Measurements from ENCODE around the gene LRCOL1. TPM values are rescaled to one million over a fixed set of nuclear protein-coding genes. Genes with fewer than 3 reads are reported as not detected.

Gene LRCOL1
- total and polyA plus RNA-seq, 9 donors, result 0.11 to 0.71 (median 0.63) TPM; not detected in 5

DNA sequence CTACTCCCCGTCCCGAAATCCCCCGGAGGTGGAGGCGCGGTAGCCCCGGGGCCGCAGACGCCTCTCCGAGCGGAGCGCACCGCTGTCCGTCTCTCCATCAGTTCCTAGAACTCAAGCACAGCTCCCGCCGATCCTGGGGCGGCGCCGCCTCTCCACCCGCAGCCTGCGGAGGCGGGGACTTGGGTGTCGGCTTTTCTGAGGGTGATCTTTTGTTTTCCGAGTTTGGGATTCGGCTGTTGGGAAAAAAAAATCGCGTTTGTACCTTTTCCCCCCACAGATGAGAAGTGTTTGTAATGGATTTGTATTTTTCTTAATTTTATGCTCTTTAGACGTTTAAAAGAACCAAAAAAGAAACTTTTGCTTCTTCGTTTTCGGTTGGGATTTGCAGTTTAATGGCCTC lies 26.6 kb downstream of the LRCOL1 start:
- Histone ChIP-seq H3K36me3 (no peaks in the 10 kb centered on the region), H3K27me3 (no peaks in the 10 kb centered on the region), H3K27ac (no peak overlapping the region), H3K4me1 (ENCODE audit: insufficient read depth) (no peaks in the 10 kb centered on the region), H3K4me3 (no peak overlapping the region), H3K9me3 (no peaks in the 10 kb centered on the region)
- no peak for DNase-seq
- intact Hi-C loops (cut with DNase I), result no loop called here
- TF ChIP-seq, protein P1, sequence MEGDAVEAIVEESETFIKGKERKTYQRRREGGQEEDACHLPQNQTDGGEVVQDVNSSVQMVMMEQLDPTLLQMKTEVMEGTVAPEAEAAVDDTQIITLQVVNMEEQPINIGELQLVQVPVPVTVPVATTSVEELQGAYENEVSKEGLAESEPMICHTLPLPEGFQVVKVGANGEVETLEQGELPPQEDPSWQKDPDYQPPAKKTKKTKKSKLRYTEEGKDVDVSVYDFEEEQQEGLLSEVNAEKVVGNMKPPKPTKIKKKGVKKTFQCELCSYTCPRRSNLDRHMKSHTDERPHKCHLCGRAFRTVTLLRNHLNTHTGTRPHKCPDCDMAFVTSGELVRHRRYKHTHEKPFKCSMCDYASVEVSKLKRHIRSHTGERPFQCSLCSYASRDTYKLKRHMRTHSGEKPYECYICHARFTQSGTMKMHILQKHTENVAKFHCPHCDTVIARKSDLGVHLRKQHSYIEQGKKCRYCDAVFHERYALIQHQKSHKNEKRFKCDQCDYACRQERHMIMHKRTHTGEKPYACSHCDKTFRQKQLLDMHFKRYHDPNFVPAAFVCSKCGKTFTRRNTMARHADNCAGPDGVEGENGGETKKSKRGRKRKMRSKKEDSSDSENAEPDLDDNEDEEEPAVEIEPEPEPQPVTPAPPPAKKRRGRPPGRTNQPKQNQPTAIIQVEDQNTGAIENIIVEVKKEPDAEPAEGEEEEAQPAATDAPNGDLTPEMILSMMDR (IDR thresholded peaks at IDR 0.05), result no peak
- no peak for TF ChIP-seq EP300 (IDR thresholded peaks at IDR 0.05)
- no peak for TF ChIP-seq POLR2A (IDR thresholded peaks at IDR 0.05)
- 79 to 88% (median 85%) methylated on average over 29 of the region's 29 CpGs for WGBS, 3 donors

DNA sequence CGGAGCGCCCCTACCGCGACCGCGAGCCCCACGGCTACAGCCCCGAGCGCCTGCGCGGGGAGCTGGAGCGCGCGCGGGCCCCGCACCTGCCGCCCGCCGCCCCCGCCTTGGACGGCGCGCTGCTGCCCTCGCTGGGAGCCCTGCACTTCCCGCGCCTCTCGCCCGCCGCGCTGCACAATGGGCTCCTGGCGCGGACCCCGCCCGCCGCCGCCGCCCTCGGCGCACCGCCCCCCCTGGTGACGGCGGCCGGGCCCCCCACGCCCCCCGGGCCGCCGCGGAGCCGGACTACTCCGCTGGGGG lies 27.0 kb downstream of the LRCOL1 start:
- intact Hi-C loops (cut with DNase I), result no loop called here
- no peak overlapping the region for H3K4me3 ChIP-seq
- WGBS, 3 donors, result 69 to 76% (median 72%) methylated on average over 29 to 50 of the region's 50 CpGs
- H3K27ac ChIP-seq, result peak overlapping the region in 1 of 2 donors; percentile 75
- TF ChIP-seq, protein P1 (IDR thresholded peaks at IDR 0.05), result no peak
- TF ChIP-seq EP300 (IDR thresholded peaks at IDR 0.05) (no peak), POLR2A (IDR thresholded peaks at IDR 0.05) (no peak)
- no peaks in the 10 kb centered on the region for H3K9me3 ChIP-seq
- DNase-seq, result no peak
- H3K4me1 ChIP-seq (ENCODE audit: insufficient read depth), result no peaks in the 10 kb centered on the region
- H3K27me3 ChIP-seq, result no peaks in the 10 kb centered on the region
- H3K36me3 ChIP-seq, result no peaks in the 10 kb centered on the region

DNA sequence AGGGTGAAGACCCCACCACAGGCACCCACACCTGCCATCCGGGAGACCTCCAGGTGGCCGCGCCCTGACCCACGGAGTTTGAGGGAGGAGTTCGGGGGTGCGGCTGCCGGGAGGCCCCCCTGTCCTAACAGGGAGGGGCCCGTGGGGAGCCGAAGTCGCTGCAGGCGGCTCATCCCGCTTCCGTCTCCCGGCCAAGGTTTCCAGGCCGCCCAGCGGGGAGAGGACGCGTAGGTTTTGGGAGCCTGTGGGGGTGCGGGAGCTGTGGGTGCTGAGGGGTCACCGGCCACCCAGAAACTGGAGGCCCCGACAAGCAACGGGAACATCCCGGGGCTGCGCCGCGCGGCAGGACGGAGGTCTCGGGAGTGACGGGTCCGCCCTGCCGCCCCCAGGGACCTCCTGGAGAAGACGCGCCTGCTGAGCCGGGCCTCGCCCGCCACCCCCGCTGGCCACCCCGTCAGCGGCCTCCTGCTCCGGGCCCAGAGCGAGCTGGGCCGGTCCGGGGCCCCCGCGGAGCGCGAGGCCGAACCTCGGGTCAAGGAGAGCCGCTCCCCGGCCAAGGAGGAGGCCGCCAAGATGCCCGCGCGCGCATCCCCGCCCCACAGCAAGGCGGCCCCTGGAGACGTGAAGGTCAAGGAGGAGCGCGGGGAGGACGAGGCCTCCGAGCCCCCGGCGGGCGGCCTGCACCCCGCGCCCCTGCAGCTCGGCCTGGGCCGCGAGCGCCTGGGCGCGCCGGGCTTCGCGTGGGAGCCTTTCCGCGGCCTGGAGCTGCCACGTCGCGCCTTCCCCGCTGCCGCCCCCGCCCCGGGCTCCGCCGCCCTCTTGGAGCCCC lies 27.6 kb downstream of the LRCOL1 start:
- Histone ChIP-seq H3K4me1 (ENCODE audit: insufficient read depth) (no peaks in the 10 kb centered on the region), H3K27ac (peak overlapping the region; percentile 52 to 75), H3K27me3 (no peaks in the 10 kb centered on the region), H3K4me3 (peak overlapping the region; percentile 33), H3K36me3 (no peaks in the 10 kb centered on the region), H3K9me3 (no peaks in the 10 kb centered on the region)
- intact Hi-C loops (cut with DNase I), result no loop called here
- DNase-seq, result peak in 2 of 5 donors; percentile 47 to 58
- 64 to 68% (median 65%) methylated on average over 52 to 89 of the region's 89 CpGs for WGBS, 3 donors
- TF ChIP-seq EP300 (IDR thresholded peaks at IDR 0.05) (no peak), POLR2A (IDR thresholded peaks at IDR 0.05) (no peak)
- TF ChIP-seq, protein P1 (IDR thresholded peaks at IDR 0.05), result no peak

DNA sequence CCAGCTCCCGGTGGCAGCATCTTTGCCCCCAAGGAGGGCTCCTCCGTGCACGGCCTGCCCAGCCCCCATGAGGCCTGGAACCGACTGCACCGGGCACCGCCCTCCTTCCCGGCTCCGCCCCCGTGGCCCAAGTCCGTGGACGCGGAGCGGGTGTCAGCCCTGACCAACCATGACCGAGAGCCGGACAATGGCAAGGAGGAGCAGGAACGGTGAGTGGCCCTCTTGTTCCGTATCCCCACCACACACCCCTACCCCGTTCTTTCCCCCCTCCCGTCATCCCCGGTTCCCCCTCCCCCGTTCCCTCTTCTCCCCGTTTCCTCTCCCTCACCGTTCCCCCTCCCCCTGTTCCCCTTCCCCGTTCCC lies 28.3 kb downstream of the LRCOL1 start:
- no peak for TF ChIP-seq EP300 (IDR thresholded peaks at IDR 0.05)
- TF ChIP-seq, protein P1 (IDR thresholded peaks at IDR 0.05), result no peak
- no peak for TF ChIP-seq POLR2A (IDR thresholded peaks at IDR 0.05)
- Histone ChIP-seq H3K4me1 (ENCODE audit: insufficient read depth) (no peaks in the 10 kb centered on the region), H3K27ac (peak overlapping the region; percentile 52 to 75), H3K4me3 (no peak overlapping the region), H3K27me3 (no peaks in the 10 kb centered on the region), H3K36me3 (no peaks in the 10 kb centered on the region), H3K9me3 (no peaks in the 10 kb centered on the region)
- DNase-seq, result peak in 3 of 5 donors; percentile 60 to 72 (median 71)
- intact Hi-C loops (cut with DNase I), result no loop called here
- WGBS, 3 donors, result 49 to 63% (median 56%) methylated on average over 24 of the region's 24 CpGs
